Neuronal stem cell (in vitro differentiated cells): ENCODE results near the gene MYOG.

Experiments used
- DNase-seq: peaks from one replicate; pipeline ENCODE4 v3.0.0-alpha.2; 2013; ENCODE audit warnings: low spot score
- H2AFZ ChIP-seq: one replicate; pipeline ENCODE4 v1.6.1; 2013; ENCODE audit warnings: mild to moderate bottlenecking, low read length, inconsistent platforms
- H2AK5ac ChIP-seq: 2 replicates; pipeline ENCODE4 v1.6.1; 2013; ENCODE audit warnings: low read depth, mild to moderate bottlenecking, inconsistent platforms, low read length, moderate library complexity, mixed read lengths
- H2BK120ac ChIP-seq: 2 replicates; pipeline ENCODE4 v1.6.1; 2013; ENCODE audit warnings: low read depth, mild to moderate bottlenecking, inconsistent platforms, low read length, moderate library complexity, mixed read lengths
- H2BK12ac ChIP-seq: one replicate; pipeline ENCODE4 v1.6.1; 2013; ENCODE audit warnings: low read length, inconsistent platforms
- H2BK15ac ChIP-seq: 2 replicates; pipeline ENCODE4 v1.6.1; 2013; ENCODE audit warnings: mild to moderate bottlenecking, low read length, inconsistent platforms, mixed read lengths
- H2BK5ac ChIP-seq: one replicate; pipeline ENCODE4 v1.6.1; 2013; ENCODE audit warnings: inconsistent platforms, mild to moderate bottlenecking, low read length, moderate library complexity
- H3K14ac ChIP-seq: one replicate; pipeline ENCODE4 v1.6.1; 2013; ENCODE audit warnings: low read length, inconsistent platforms
- H3K18ac ChIP-seq: 2 replicates; pipeline ENCODE4 v1.6.1; 2013; ENCODE audit warnings: low read length, inconsistent platforms
- H3K23ac ChIP-seq: 2 replicates; pipeline ENCODE4 v1.6.1; 2013; ENCODE audit warnings: low read depth, mild to moderate bottlenecking, mixed read lengths, low read length, inconsistent platforms; ENCODE audit not compliant: poor library complexity
- H3K27ac ChIP-seq: replicated peaks from 3 replicates; pipeline ENCODE4 v1.5.1; 2013; ENCODE audit warnings: low read length, inconsistent platforms
- H3K27me3 ChIP-seq, 3 experiments: 2 replicates each; pipeline ENCODE4 v1.6.1; 2013; ENCODE audit warnings: low read length in 3 of 3, mild to moderate bottlenecking in 2 of 3, inconsistent platforms in 1 of 3, low read depth in 1 of 3, mixed read lengths in 1 of 3, moderate library complexity in 1 of 3; ENCODE audit not compliant: control insufficient read depth in 3 of 3, insufficient read depth in 3 of 3
- H3K36me3 ChIP-seq, 2 donors: replicated peaks in 1 of 2; 2 replicates each; pipeline ENCODE4 v1.6.1; 2013; ENCODE audit warnings: low read length in 2 of 2; ENCODE audit not compliant: control insufficient read depth in 2 of 2, insufficient read depth in 2 of 2
- H3K4ac ChIP-seq: 2 replicates; pipeline ENCODE4 v1.6.1; 2013; ENCODE audit warnings: inconsistent platforms, mild to moderate bottlenecking, low read length, moderate library complexity
- H3K4me1 ChIP-seq, 2 donors: 1 replicate in 1 of 2; 2 replicates in 1 of 2; pipeline ENCODE4 v1.6.1; 2013; ENCODE audit warnings: low read length in 2 of 2, low read depth in 1 of 2; ENCODE audit not compliant: control insufficient read depth in 2 of 2, insufficient read depth in 1 of 2
- H3K4me2 ChIP-seq: one replicate; pipeline ENCODE4 v1.6.1; 2013; ENCODE audit warnings: mild to moderate bottlenecking, low read length, inconsistent platforms; ENCODE audit not compliant: insufficient read depth, poor library complexity, severe bottlenecking
- H3K4me3 ChIP-seq, 2 donors: 2 replicates each; pipeline ENCODE4 v1.5.1; 2013; ENCODE audit warnings: low read length in 2 of 2, mild to moderate bottlenecking in 2 of 2, inconsistent platforms in 1 of 2, moderate library complexity in 1 of 2
- H3K79me1 ChIP-seq: one replicate; pipeline ENCODE4 v1.6.1; 2013; ENCODE audit warnings: low read depth, mild to moderate bottlenecking, inconsistent platforms, low read length, moderate library complexity
- H3K9ac ChIP-seq: one replicate; pipeline ENCODE4 v1.6.1; 2013; ENCODE audit warnings: mild to moderate bottlenecking, low read depth, low read length, inconsistent platforms; ENCODE audit not compliant: poor library complexity
- H3K9me3 ChIP-seq, 2 donors: replicated peaks in 1 of 2; 2 replicates each; pipeline versions ENCODE3 to v1.6.1; 2013; ENCODE audit warnings: low read length in 2 of 2, mild to moderate bottlenecking in 2 of 2, inconsistent platforms in 1 of 2, low read depth in 1 of 2, mixed read lengths in 1 of 2, moderate library complexity in 1 of 2; ENCODE audit not compliant: control insufficient read depth in 2 of 2, insufficient read depth in 1 of 2
- H4K8ac ChIP-seq: one replicate; pipeline ENCODE4 v1.6.1; 2013; ENCODE audit warnings: low read depth, mild to moderate bottlenecking, inconsistent platforms, low read length, moderate library complexity
- H4K91ac ChIP-seq: one replicate; pipeline ENCODE4 v1.6.1; 2013; ENCODE audit warnings: low read length, low read depth, mild to moderate bottlenecking, inconsistent platforms; ENCODE audit not compliant: poor library complexity
- WGBS, 2 donors: extraction: QIAGEN DNeasy Blood & Tissue Kit; methylation state at CpG; one replicate each; pipeline ENCODE4 v1.1.7; 2013; ENCODE audit warnings: missing lambda C conversion rate in 2 of 2, mixed read lengths in 1 of 2; ENCODE audit not compliant: insufficient read length in 2 of 2, insufficient replicate concordance in 1 of 2; ENCODE audit errors: extremely low coverage in 2 of 2; 5-methylcytosine and 5-hydroxymethylcytosine counted together

Gene MYOG

GRCh38 chr1:203065191-203065590 is 20.6 kb downstream of the MYOG start:
- Histone ChIP-seq H3K18ac (no peak overlapping the region), H2BK120ac (no peak overlapping the region), H2BK12ac (no peak overlapping the region), H3K9ac (no peak overlapping the region), H3K4me1 (peaks cover 6 to 10% of the 10 kb centered on the region in 2 donors), H3K4me3 (no peak overlapping the region), H3K36me3 (no peaks in the 10 kb centered on the region), H2BK15ac (no peak overlapping the region), H2BK5ac (no peak overlapping the region), H3K79me1 (no peaks in the 10 kb centered on the region), H3K23ac (no peak overlapping the region), H3K4ac (no peak overlapping the region), H3K27me3 (peaks cover 0 to 22% (median 0%) of the 10 kb centered on the region in 3 experiments), H2AK5ac (no peak overlapping the region), H3K4me2 (no peak overlapping the region), H2AFZ (no peak overlapping the region), H4K8ac (no peak overlapping the region), H3K27ac (no peak overlapping the region), H3K14ac (no peak overlapping the region), H3K9me3 (peaks cover 0 to 3% of the 10 kb centered on the region in 2 donors), H4K91ac (no peak overlapping the region)
- no peak for DNase-seq
- no CpG with 5 or more reads among the region's 7 CpGs for WGBS, 2 donors

GRCh38 chr1:203063287-203063686 is 22.5 kb downstream of the MYOG start:
- Histone ChIP-seq H2AK5ac (no peak overlapping the region), H3K27me3 (peaks cover 0 to 17% (median 0%) of the 10 kb centered on the region in 3 experiments), H3K36me3 (no peaks in the 10 kb centered on the region), H3K23ac (no peak overlapping the region), H3K4ac (no peak overlapping the region), H3K9me3 (peaks cover 0 to 3% of the 10 kb centered on the region in 2 donors), H4K91ac (no peak overlapping the region), H4K8ac (no peak overlapping the region), H3K4me2 (no peak overlapping the region), H3K18ac (no peak overlapping the region), H2BK12ac (no peak overlapping the region), H3K4me3 (no peak overlapping the region), H2AFZ (no peak overlapping the region), H3K4me1 (peaks cover 0 to 6% of the 10 kb centered on the region in 2 donors), H2BK15ac (no peak overlapping the region), H2BK120ac (no peak overlapping the region), H3K27ac (no peak overlapping the region), H3K14ac (no peak overlapping the region), H2BK5ac (no peak overlapping the region), H3K9ac (no peak overlapping the region), H3K79me1 (no peaks in the 10 kb centered on the region)
- DNase-seq: no peak
- no CpG with 5 or more reads among the region's 8 CpGs for WGBS, 2 donors

- no peak overlapping the region for H2BK120ac ChIP-seq
- no peak overlapping the region for H3K4ac ChIP-seq
- H2BK5ac ChIP-seq: no peak overlapping the region
- no peak overlapping the region for H3K27ac ChIP-seq
- peaks cover 0 to 19% (median 0%) of the 10 kb centered on the region in 3 experiments for H3K27me3 ChIP-seq
- no peaks in the 10 kb centered on the region for H3K36me3 ChIP-seq
- H3K9ac ChIP-seq: no peak overlapping the region
- H3K23ac ChIP-seq: no peak overlapping the region
- no peak for DNase-seq
- no peak overlapping the region for H3K18ac ChIP-seq
- H2BK15ac ChIP-seq: no peak overlapping the region
- peaks cover 0 to 3% of the 10 kb centered on the region in 2 donors for H3K9me3 ChIP-seq
- no peak overlapping the region for H4K8ac ChIP-seq
- no peak overlapping the region for H2BK12ac ChIP-seq
- H4K91ac ChIP-seq: no peak overlapping the region
- H3K4me1 ChIP-seq: peaks cover 0 to 5% of the 10 kb centered on the region in 2 donors
- H3K4me2 ChIP-seq: no peak overlapping the region
- no peak overlapping the region for H3K4me3 ChIP-seq
- WGBS, 2 donors: no CpG with 5 or more reads among the region's 11 CpGs
- peak overlapping the region; percentile 10 for H2AK5ac ChIP-seq
- no peak overlapping the region for H3K14ac ChIP-seq
- H3K79me1 ChIP-seq: no peaks in the 10 kb centered on the region
- H2AFZ ChIP-seq: no peak overlapping the region
Observed at GRCh38 chr1:203060115-203060514, 25.7 kb downstream of the MYOG start.

- peaks cover 0 to 10% of the 10 kb centered on the region in 2 donors for H3K4me1 ChIP-seq
- no peak overlapping the region for H3K4me3 ChIP-seq
- no peak overlapping the region for H3K4ac ChIP-seq
- H3K18ac ChIP-seq: no peak overlapping the region
- H2BK12ac ChIP-seq: no peak overlapping the region
- H2BK15ac ChIP-seq: no peak overlapping the region
- H4K91ac ChIP-seq: no peak overlapping the region
- H2BK5ac ChIP-seq: no peak overlapping the region
- H3K9ac ChIP-seq: no peak overlapping the region
- H2BK120ac ChIP-seq: no peak overlapping the region
- H2AFZ ChIP-seq: no peak overlapping the region
- no peak overlapping the region for H2AK5ac ChIP-seq
- no peak overlapping the region for H4K8ac ChIP-seq
- WGBS, 2 donors: no CpG with 5 or more reads among the region's 2 CpGs
- no peaks in the 10 kb centered on the region for H3K36me3 ChIP-seq
- H3K79me1 ChIP-seq: no peaks in the 10 kb centered on the region
- no peak overlapping the region for H3K4me2 ChIP-seq
- DNase-seq: no peak
- no peak overlapping the region for H3K27ac ChIP-seq
- no peak overlapping the region for H3K23ac ChIP-seq
- no peak overlapping the region for H3K14ac ChIP-seq
- peaks cover 0 to 3% of the 10 kb centered on the region in 2 donors for H3K9me3 ChIP-seq
- peaks cover 0 to 19% (median 0%) of the 10 kb centered on the region in 3 experiments for H3K27me3 ChIP-seq
Observed at GRCh38 chr1:203059485-203059884, 26.3 kb downstream of the MYOG start.
